Stomach (tissue), 9 donors: Measurements from ENCODE around the gene PLXNB3. TPM values are rescaled to one million over a fixed set of nuclear protein-coding genes. Genes with fewer than 3 reads are reported as not detected.
A peak's percentile ranks its signal among the peaks of the same experiment; 100 is the strongest.

ENCODE experiments used
- DNase-seq, 2 donors: peaks; one replicate each; pipeline versions ENCODE4 v3.0.0 to v3.0.0-alpha.2; 2013 to 2019
- H3K27ac ChIP-seq, 5 donors: fragments of 200-600 bp in 4 of 5; sonication (generic) in 4 of 5; one replicate each; pipeline ENCODE4 v1.5.1; 2013 to 2019; ENCODE audit warnings: mild to moderate bottlenecking in 1 of 5, moderate library complexity in 1 of 5
- H3K27me3 ChIP-seq, 3 donors: fragments of 200-600 bp; sonication (generic); one replicate each; pipeline ENCODE4 v1.5.1; 2017 to 2019; ENCODE audit warnings: mixed run types in 1 of 3
- H3K36me3 ChIP-seq, 4 donors: fragments of 200-600 bp; sonication (generic); 1 replicate in 3 of 4; 2 replicates in 1 of 4; pipeline ENCODE4 v1.5.1; 2016 to 2019
- H3K4me1 ChIP-seq, 4 donors: fragments of 200-600 bp; sonication (generic); one replicate each; pipeline ENCODE4 v1.5.1; 2016 to 2019
- H3K4me3 ChIP-seq, 4 donors: fragments of 200-600 bp; sonication (generic) in 3 of 4; one replicate each; pipeline ENCODE4 v1.5.1; 2016 to 2019; ENCODE audit warnings: mild to moderate bottlenecking in 1 of 4
- H3K9me3 ChIP-seq, 4 donors: fragments of 200-600 bp; sonication (generic); one replicate each; pipeline ENCODE4 v1.5.1; 2016 to 2019
- EP300 ChIP-seq: sonication (generic); formaldehyde crosslinking; IDR thresholded peaks from one replicate; pipeline ENCODE4 v1.6.1; 2017; ENCODE audit warnings: antibody characterized with exemption
- POLR2A ChIP-seq, 4 donors: fragments of 450-650 bp; IDR thresholded peaks; one replicate each; pipeline ENCODE4 v1.6.1; 2016; ENCODE audit warnings: antibody characterized with exemption in 4 of 4, control low read depth in 2 of 4, mild to moderate bottlenecking in 1 of 4, moderate library complexity in 1 of 4
- POLR2AphosphoS5 ChIP-seq, 3 donors: sonication (generic); formaldehyde crosslinking; IDR thresholded peaks; one replicate each; pipeline ENCODE4 v1.6.1; 2016; ENCODE audit warnings: antibody characterized with exemption in 3 of 3
- WGBS, 5 donors: extraction: QIAGEN DNeasy Blood & Tissue Kit in 3 of 5; methylation state at CpG; one replicate each; pipeline versions ENCODE4 v1.1.5 to v1.1.7; 2013 to 2018; 5-methylcytosine and 5-hydroxymethylcytosine counted together
- intact Hi-C: fragments of 100-400 bp; cut with DNase I; formaldehyde crosslinking; loops from one replicate; pipeline ENCODE4 v1.15.1; 2023; ENCODE audit warnings: low total_unique reads
- polyA plus RNA-seq, 3 donors: library from polyadenylated mRNA; stranded (reverse); fragments of 200-250 nt; gene quantifications; one replicate each; pipeline ENCODE4 v1.2.3, GENCODE V29; 2013
- total RNA-seq, 5 donors: library from RNA; depleted of rRNA; stranded (reverse); fragments of >200 nt; gene quantifications; one replicate each; pipeline versions ENCODE4 v1.1.0 to v1.2.3, GENCODE V29; 2014 to 2016
- TF ChIP-seq, protein P1 (sequence below), 7 experiments: fragments of 450-650 bp in 4 of 7; fragments of 200-600 bp in 3 of 7; sonication (generic) in 3 of 7; IDR thresholded peaks; one replicate each; pipeline ENCODE4 v1.5.1; 2016 to 2019; ENCODE audit warnings: antibody characterized with exemption in 7 of 7, control low read depth in 2 of 7, mild to moderate bottlenecking in 1 of 7
- donor health status: healthy with polysubstance abuse.
- donor health status: Bipolar disorder and iron deficiency.
- donor health status: healthy.

Gene PLXNB3
- total and polyA plus RNA-seq, 8 donors, result 1.8 to 49.2 (median 8.9) TPM

DNA sequence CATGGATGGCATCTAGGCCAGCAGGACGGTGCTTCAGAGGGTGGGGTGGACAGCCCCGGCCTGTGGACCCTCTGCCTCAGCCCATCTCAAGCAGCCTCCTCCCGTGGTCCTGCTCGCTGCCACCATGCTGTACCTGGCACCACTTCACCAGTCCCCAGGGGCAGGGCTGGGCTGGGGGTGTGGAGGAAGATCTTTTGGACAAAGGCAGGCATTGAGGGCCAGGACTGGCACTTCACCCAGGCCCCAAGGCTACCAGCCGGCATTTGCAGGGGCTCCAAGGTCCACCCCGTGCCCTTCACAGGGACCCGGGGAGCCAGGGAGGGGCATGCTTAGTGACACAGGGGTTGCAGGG is 713 bp downstream of the PLXNB3 start:
- H3K27ac ChIP-seq, result peak overlapping the region in 3 of 5 donors; percentile 20 to 76 (median 72)
- H3K4me1 ChIP-seq, result peaks cover 0 to 34% (median 26%) of the 10 kb centered on the region in 4 donors
- peaks cover 0 to 3% (median 0%) of the 10 kb centered on the region in 3 donors for H3K27me3 ChIP-seq
- 46 to 62% (median 53%) methylated on average over 4 to 7 of the region's 7 CpGs; no CpG with 5 or more reads in 1 of the 5 donors for WGBS, 5 donors
- no peaks in the 10 kb centered on the region for H3K36me3 ChIP-seq
- TF ChIP-seq EP300 (no peak), POLR2A (IDR thresholded peaks at IDR 0.05) (no peak), POLR2AphosphoS5 (IDR thresholded peaks at IDR 0.05) (no peak)
- TF ChIP-seq, protein P1, sequence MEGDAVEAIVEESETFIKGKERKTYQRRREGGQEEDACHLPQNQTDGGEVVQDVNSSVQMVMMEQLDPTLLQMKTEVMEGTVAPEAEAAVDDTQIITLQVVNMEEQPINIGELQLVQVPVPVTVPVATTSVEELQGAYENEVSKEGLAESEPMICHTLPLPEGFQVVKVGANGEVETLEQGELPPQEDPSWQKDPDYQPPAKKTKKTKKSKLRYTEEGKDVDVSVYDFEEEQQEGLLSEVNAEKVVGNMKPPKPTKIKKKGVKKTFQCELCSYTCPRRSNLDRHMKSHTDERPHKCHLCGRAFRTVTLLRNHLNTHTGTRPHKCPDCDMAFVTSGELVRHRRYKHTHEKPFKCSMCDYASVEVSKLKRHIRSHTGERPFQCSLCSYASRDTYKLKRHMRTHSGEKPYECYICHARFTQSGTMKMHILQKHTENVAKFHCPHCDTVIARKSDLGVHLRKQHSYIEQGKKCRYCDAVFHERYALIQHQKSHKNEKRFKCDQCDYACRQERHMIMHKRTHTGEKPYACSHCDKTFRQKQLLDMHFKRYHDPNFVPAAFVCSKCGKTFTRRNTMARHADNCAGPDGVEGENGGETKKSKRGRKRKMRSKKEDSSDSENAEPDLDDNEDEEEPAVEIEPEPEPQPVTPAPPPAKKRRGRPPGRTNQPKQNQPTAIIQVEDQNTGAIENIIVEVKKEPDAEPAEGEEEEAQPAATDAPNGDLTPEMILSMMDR (IDR thresholded peaks at IDR 0.05), result no peak
- H3K4me3 ChIP-seq, result peak overlapping the region; percentile 17 to 34 (median 31)
- intact Hi-C loops, result loop anchor here (5.0 kb wide), 1 partner anchor 188 kb away; no protein-coding TSS in a partner anchor
- H3K9me3 ChIP-seq, result no peaks in the 10 kb centered on the region
- no peak for DNase-seq

DNA sequence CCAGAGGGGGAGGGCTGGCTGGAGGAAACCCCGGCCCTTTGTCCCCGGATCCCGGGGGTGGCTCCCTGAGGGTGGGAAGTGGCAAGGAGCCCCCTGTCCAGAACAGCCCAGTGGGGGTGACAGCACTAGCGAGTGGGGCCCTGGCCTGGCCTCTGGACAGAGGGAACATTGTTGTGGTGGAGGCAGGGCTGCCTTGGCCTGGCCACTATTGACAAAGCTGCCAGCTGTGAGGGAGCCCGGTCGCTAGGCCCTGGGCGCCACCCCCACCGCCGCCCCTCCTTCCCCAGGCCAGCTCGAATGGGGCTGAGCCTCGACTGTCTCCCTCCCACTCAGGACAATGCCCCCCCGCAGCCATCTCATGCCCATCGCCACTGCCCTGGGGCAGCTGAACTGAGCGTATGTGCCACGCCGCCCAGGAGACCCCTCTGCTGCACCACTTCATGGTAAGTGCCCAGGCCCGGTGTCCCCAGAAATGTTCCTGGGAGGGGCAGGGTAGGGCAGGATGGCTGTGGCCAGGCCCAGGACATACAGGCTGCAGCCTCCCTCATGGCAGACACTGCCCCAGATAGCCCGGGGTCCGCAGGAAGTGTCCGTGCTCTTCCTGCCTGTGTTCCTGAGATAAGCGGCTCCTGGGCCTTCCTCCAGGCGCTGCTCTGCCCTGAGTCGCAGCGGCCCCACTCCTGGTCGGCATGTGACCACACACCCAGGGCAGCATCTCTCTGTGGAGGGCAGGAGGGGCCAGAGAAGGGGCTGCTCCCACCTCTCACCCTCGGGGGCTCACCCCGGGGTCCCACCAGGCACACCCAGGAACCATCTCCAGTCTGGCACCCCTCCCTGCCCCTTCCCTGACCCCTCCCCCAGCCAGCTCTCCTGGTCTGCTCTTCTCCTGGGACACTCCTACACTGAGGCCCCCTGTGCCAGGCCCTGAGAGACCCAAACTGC is 1.4 kb downstream of the PLXNB3 start:
- intact Hi-C loops, result no loop called here
- 9 to 58% (median 27%) methylated on average over 8 to 27 of the region's 27 CpGs for WGBS, 5 donors
- H3K4me3 ChIP-seq, result peak overlapping the region; percentile 17 to 34 (median 31)
- peak in 1 of 2 donors; percentile 67 for DNase-seq
- H3K36me3 ChIP-seq, result peaks cover 0 to 6% (median 0%) of the 10 kb centered on the region in 4 donors
- no peaks in the 10 kb centered on the region for H3K9me3 ChIP-seq
- H3K4me1 ChIP-seq, result peaks cover 0 to 34% (median 26%) of the 10 kb centered on the region in 4 donors
- H3K27ac ChIP-seq, result peak overlapping the region; percentile 17 to 76 (median 47)
- no peak for TF ChIP-seq POLR2A (IDR thresholded peaks at IDR 0.05)
- no peak for TF ChIP-seq EP300
- TF ChIP-seq, protein P1 (IDR thresholded peaks at IDR 0.05), result no peak
- TF ChIP-seq POLR2AphosphoS5 (IDR thresholded peaks at IDR 0.05), result no peak
- H3K27me3 ChIP-seq, result peaks cover 0 to 3% (median 0%) of the 10 kb centered on the region in 3 donors

DNA sequence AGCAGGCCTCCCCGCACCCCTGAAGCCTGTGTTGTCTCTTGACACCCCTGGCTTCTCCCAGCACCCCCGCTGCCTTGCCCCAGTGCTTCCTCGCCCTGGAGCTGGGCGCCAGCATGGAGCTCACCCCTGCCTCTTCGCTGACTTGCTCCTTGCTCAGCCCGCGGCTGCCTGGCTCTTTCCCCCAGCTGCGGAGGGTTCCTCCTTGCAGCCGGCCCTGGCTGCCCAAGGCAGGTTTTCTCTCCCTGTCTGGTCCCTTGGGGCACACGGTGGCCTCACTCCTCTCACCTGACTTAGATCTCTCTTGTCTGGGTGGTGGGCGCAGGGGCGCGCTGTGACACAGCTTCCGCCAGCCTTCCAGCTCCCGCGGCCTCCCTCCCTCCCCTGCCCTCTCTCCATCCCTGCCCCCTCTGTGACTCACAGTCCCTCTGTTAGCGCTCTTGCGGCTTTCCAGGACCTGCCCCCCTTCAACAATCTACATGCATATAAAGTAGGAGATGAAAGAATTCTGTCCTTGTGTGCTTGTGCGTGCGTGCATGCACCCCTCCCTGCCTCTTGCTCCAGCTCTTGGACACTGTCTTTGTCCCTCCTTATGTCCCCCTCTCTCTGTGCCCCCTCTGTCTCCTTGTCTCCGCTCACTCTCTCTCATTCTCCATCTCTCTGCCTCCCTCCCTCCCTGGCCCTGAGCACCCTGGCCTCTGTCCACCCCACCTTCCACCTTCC is 2.2 kb downstream of the PLXNB3 start:
- no peaks in the 10 kb centered on the region for H3K9me3 ChIP-seq
- peaks cover 0 to 34% (median 26%) of the 10 kb centered on the region in 4 donors for H3K4me1 ChIP-seq
- peaks cover 0 to 14% (median 2%) of the 10 kb centered on the region in 4 donors for H3K36me3 ChIP-seq
- no peak for TF ChIP-seq EP300
- TF ChIP-seq, protein P1 (IDR thresholded peaks at IDR 0.05), result no peak
- TF ChIP-seq POLR2A (IDR thresholded peaks at IDR 0.05), result no peak
- TF ChIP-seq POLR2AphosphoS5 (IDR thresholded peaks at IDR 0.05), result no peak
- peak overlapping the region; percentile 17 to 76 (median 47) for H3K27ac ChIP-seq
- intact Hi-C loops, result no loop called here
- WGBS, 5 donors, result 27 to 62% (median 39%) methylated on average over 18 to 21 of the region's 21 CpGs
- peak in 1 of 2 donors; percentile 80 for DNase-seq
- H3K27me3 ChIP-seq, result peaks cover 0 to 3% (median 0%) of the 10 kb centered on the region in 3 donors
- peak overlapping the region; percentile 17 to 34 (median 30) for H3K4me3 ChIP-seq
